ELR (cell line): Measurements from ENCODE around the gene TDRD9.

ENCODE experiments used
- DNase-seq: peaks from one replicate; pipeline ENCODE4 v3.0.0-alpha.2; 2015; ENCODE audit warnings: low read depth

The TDRD9 gene

GRCh38 chr14:104031384-104031783 is 103.1 kb downstream of the TDRD9 start:
- DNase-seq: no peak

DNA sequence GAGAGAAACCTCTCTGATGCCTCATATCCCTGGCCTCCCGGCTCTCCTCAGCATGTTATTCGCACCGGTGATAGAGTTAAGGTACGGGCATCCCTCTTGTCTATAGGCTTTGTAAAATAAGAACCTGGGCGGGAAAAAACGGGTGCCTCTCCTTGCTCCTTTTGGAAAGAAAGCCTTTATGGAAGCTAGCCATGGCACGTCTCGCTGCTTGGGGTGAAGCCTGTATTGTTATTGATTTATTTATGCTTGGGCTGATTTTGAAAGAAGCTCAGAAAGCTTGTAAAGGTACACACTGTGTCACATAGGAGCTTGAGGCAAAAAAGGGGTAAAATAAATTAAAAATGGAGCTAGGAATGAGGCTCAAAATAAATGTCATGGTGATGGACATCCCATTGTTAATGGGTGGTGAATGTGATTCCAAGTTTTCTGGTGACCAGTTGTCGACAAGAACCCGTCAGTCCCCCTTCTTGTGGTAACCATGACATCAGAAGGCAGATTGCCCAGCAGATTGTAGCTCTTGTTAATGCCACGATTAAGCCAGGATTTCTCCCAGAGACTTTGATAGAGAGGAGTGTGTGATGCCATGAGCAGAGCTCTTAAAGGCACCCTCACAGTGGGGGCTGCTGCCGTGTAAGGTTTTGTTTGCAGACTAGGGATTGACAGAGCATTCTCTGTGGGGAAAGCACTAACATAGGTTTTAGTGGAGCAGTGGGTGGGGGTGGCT is 106.9 kb downstream of the TDRD9 start:
- DNase-seq: no peak

DNA sequence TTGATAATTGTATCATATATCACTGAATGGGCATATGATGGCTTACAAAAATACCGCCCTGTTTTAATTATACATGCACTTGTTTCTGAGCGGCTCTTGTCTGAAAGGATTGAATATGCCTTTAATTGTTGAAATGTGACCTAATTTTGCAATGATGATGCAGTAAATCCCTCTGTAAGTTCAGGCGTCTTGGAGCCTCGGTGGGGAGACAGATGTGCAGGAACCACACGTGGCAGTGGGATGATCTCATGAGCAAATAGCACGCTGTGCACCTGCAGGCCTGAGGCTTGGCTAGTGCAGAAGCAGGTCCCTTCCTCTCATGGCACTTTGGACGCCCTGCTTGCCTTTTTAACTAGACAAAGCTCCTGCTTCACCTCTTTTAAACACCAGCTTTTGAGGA is 108.0 kb downstream of the TDRD9 start:
- no peak for DNase-seq

DNA sequence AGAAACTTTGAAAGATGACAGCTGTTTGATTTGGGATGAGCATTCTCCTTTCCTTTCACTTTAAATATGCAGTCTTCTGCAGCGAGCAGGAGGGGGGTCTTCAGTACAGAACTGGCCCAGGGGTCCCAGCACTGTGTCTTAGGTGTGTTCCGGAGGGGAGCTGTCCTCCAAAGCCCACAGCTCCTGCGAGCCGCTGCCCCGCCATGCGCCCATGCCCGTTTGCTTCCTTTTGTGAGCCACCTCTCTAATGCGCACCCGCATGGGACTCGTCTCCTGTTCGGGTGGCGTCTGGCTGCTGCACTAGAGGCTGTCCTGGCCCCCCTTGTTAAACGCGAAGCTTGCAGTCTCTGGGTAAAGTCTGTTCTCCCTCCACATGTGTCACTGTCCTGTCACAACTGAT is 108.8 kb downstream of the TDRD9 start:
- DNase-seq: no peak

DNA sequence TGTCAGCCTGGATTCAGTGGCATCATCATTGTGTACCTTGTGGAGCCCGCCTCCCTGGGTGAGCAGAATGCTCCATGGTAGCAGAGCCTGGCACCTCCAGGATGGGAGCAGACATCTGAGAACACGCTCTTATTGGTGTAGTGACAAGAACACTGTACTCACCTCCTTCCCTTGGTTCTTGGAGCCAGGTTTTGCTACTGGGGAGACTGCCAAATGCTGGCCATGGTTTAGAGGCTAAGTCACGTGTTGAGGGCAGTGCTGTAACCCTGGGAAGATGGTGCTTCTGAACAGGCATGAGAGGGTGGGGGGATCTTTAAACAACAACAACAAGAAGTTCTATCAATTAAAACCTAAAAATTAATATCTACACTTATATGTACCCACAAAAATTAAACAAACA is 109.6 kb downstream of the TDRD9 start:
- DNase-seq: no peak

GRCh38 chr14:104039214-104039613 is 111.0 kb downstream of the TDRD9 start:
- DNase-seq: no peak

DNA sequence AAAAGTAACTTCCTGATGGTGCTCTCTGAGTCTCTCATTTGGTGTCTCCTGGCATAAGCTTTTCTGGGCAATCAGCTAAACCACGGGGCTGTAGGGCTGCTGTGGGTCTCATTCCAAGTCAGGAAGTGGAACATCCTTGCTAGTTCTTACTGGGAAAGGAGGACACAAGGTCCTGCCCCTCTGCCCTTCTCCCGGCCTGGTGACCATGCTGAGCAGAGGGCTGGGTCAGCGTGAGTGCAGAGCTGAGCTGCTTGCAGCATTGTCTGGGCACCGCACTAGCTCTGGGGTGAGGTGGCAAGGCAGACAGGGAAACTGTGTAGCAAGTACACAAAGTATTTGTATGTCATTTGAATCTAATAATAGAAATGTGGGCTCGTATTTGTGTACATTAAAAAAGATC is 112.3 kb downstream of the TDRD9 start:
- no peak for DNase-seq

DNA sequence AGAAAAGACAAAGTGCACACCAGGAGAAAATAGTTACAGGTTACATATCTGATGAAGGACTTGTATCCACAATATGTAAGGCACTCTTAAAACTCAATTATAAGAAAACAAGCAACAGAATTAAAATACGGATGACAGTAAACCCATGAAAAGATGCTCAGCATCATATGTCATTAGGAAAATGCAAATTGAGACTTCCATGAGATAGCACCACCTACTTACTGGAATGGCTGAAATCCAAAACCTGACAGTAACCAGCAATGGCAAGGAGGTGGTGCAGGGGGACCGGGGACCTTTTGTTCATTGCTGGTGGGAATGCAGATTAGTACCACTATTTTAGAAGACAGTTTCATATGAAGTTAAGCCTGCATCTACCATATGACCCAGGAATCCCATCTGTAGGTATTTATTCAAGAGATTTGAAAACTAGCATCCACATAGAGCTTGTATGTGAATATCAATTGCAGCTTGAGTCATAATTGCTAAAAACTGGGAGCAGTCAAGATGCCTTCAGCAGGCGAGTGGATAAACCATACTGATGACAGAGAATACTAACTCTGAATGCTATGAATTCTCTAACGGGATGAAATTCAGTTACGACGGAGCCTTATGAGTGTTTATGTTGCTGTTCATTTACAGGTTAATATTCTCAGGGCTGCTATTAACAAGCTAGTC is 113.3 kb downstream of the TDRD9 start:
- no peak for DNase-seq

DNA sequence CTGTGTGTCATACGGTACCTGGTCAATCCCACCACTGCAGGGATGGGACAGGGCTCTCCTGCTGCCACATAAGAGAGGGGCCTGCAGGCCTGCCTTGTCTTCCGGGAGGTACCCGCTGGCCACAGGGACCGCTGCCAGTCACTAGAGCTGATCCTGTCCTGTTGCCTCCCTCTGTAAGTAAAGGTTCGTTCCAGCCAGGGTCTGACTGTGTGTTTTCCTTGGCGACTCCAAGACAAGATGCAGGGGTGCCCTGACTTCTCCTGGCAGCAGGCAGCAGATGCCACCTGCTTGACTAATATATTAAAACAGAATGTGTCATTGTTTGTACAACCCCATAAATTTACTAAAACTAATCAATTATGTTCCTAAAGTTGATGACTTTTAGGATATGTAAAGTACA is 115.8 kb downstream of the TDRD9 start:
- DNase-seq: no peak

- no peak for DNase-seq
Observed at GRCh38 chr14:104047761-104048160, 119.5 kb downstream of the TDRD9 start.

DNA sequence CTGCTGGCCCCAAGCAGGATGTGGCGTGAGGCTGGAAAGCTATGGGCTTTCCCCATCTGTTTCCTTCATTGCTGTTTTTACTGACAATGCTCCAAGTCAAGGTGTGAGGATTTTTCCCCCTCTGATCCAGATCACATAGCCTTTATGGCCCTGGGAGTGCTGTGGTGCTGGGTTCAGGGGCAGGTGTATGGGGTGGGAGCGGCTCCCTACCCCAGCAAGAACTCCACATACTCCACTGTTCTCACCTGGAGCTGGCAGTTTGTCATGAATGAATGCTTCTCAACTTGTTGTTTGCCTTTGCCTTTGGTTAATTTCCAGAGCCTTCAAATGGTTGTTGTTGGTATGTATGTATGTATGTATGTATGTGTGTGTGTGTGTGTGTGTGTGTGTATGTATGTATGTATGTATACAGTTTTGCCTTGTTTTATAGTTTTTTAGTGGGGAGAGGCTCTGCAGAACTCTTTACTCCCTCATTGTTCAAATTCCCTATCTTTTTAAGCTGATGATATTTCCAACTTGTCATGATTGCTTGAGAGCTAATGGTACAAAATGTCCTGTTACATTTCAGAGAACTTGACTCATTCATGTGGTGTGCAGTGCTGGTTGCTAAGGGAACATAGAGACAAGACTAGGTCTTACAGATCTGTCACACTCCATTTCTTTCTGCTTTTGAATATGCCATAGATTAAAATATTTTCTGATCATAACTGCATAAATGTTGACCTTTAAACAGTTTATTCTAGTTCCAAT is 120.7 kb downstream of the TDRD9 start:
- DNase-seq: peak; percentile 5

GRCh38 chr14:104049576-104050240 is 121.5 kb downstream of the TDRD9 start:
- DNase-seq: no peak

DNA sequence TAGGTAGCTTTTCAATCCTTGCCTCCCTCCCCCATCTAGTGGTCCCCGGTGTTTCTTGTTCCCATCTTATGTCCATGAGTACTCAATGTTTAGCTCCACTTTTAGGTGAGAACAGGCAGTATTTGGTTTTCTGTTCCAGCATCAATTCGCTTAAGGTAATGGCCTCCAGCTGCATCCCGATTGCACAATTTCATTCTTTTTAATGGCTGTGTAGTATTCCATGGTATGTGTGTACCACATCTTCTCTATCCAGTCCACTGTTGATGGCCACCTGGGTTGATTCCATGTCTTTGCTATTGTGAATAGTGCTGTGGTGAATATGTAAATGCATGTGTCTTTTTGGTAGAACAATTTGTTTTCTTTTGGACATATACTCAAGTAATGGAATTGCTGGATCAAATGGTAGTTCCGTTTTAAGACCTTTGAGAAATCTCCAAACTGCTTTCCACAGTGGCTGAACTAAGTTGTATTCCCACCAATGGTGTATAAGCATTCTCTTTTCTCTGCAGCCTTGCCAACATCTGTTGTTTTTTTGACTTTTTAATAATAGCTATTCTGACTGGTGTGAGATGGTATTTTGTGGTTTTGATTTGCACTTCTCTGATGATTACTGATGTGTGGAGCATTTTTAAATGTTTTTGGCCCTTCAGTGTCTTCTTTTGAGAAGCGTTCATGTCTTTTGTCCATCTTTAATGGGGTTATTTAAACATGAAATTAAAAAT is 123.0 kb downstream of the TDRD9 start:
- DNase-seq: no peak

- no peak for DNase-seq
Observed at GRCh38 chr14:104054222-104054905, 126.1 kb downstream of the TDRD9 start.

GRCh38 chr14:104062281-104062680 is 134.0 kb downstream of the TDRD9 start:
- DNase-seq: no peak

- no peak for DNase-seq
Observed at GRCh38 chr14:104064003-104064402, 135.7 kb downstream of the TDRD9 start.

DNA sequence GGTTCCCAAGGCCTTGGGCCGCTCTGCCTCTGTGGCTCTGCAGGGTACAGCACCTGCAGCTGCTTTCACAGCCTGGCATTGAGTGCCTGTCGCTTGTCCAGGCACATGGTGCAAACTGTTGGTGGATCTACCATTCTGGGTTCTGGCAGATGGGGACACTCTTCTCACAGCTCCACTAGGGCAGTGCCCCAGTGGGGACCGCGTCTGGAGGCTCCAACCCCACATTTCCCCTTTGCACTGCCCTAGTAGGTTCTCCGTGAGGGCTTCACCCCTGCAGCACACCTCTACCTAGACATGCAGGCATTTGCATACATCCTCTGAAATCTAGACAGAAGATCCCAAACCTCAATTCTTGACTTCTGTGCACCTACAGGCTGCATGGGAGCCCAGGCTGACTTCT is 138.0 kb downstream of the TDRD9 start:
- no peak for DNase-seq

DNA sequence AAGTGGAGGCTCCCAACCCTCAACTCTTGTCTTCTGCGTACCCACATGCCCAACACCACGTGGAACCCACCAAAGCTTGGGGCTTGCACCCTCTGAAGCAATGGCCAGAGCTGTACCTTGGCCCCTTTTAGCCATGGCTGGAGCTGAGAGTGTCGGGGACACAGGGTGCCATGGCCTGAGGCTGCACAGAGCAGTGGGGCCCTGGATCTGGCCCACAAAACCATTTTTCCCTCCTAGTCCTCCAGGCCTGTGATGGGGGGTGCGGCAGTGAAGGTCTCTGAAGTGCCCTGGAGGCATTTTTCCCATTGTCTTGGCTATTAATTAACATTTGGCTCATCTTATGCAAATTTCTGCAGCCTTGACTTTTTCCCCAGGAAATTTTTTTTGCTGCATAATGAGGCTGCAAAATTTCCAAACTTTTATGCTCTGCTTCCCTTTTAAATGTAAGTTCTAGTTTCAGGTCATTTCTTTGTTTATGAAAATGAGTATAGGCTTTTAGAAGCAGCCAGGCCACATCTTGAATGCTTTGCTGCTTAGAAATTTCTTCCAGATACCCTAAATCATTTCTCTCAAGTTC is 138.6 kb downstream of the TDRD9 start:
- no peak for DNase-seq

- DNase-seq: no peak
Observed at GRCh38 chr14:104069541-104069940, 141.3 kb downstream of the TDRD9 start.

GRCh38 chr14:104072586-104072985 is 144.3 kb downstream of the TDRD9 start:
- peak; percentile 49 for DNase-seq

GRCh38 chr14:104073764-104074163 is 145.5 kb downstream of the TDRD9 start:
- no peak for DNase-seq
